ACHN (cell line): ENCODE data around the gene BRIX1.
"Not testable (repeated sequence)": the region's sequence is repeated elsewhere in the genome, so short reads cannot be mapped to it uniquely, and the experiment has no call there.

Source experiments
- DNase-seq: peaks from one replicate; pipeline ENCODE4 v3.0.0-alpha.2; 2015
- in situ Hi-C: cut with HindIII; loops from 2 replicates; pipeline ENCODE4 v1.10.0; 2017; ENCODE audit warnings: low sequenced_read_pairs, low pct_ligation_motif_present, low pct_unique_long_range_greater_than_20kb

Gene BRIX1

GRCh38 chr5:34903260-34903659 lies 12.3 kb upstream of the BRIX1 start:
- no peak for DNase-seq
- in situ Hi-C loops = no loop called here

GRCh38 chr5:34905564-34905963 lies 9.9 kb upstream of the BRIX1 start:
- peak; percentile 25 for DNase-seq
- in situ Hi-C loops = no loop called here

GRCh38 chr5:34913072-34913471 lies 2.4 kb upstream of the BRIX1 start:
- in situ Hi-C loops = no loop called here
- no peak for DNase-seq

GRCh38 chr5:34914671-34915138 lies 806 bp upstream of the BRIX1 start:
- peak; percentile 25 for DNase-seq
- in situ Hi-C loops = no loop called here

GRCh38 chr5:34915856-34916192 lies 313 bp downstream of the BRIX1 start:
- in situ Hi-C loops = no loop called here

GRCh38 chr5:34916518-34916917 lies 1.0 kb downstream of the BRIX1 start:
- DNase-seq = no peak
- in situ Hi-C loops = no loop called here

More at GRCh38 chr5:34915856-34916192, 313 bp downstream of the BRIX1 start:
- peak; percentile 13 for DNase-seq

- in situ Hi-C loops = no loop called here
- DNase-seq = no peak
Measured at GRCh38 chr5:34918025-34918424, 2.5 kb downstream of the BRIX1 start.

- no peak for DNase-seq
- in situ Hi-C loops = no loop called here
Measured at GRCh38 chr5:34919077-34919476, 3.6 kb downstream of the BRIX1 start.

GRCh38 chr5:34923256-34923655 lies 7.7 kb downstream of the BRIX1 start:
- in situ Hi-C loops, DNase-seq: not testable (repeated sequence)

GRCh38 chr5:34923694-34924461 lies 8.4 kb downstream of the BRIX1 start:
- in situ Hi-C loops = no loop called here

GRCh38 chr5:34924462-34924765 lies 8.9 kb downstream of the BRIX1 start:
- in situ Hi-C loops = no loop called here
- no peak for DNase-seq

More at GRCh38 chr5:34923694-34924461, 8.4 kb downstream of the BRIX1 start:
- DNase-seq = peak; percentile 86

- DNase-seq = no peak
Measured at GRCh38 chr5:34926318-34926888, 10.9 kb downstream of the BRIX1 start.

GRCh38 chr5:34927785-34928184 lies 12.3 kb downstream of the BRIX1 start:
- in situ Hi-C loops = no loop called here
- DNase-seq = no peak

More at GRCh38 chr5:34926318-34926888, 10.9 kb downstream of the BRIX1 start:
- in situ Hi-C loops = no loop called here

GRCh38 chr5:34928267-34928666 lies 12.8 kb downstream of the BRIX1 start:
- in situ Hi-C loops = no loop called here

GRCh38 chr5:34929134-34929719 lies 13.7 kb downstream of the BRIX1 start, which contains the start of gene DNAJC21:
Gene DNAJC21 (plus strand): TSS chr5:34929559. CDS start chr5:34929820, 261 bp downstream.
- in situ Hi-C loops = no loop called here
- peak; percentile 94 for DNase-seq

More at GRCh38 chr5:34928267-34928666, 12.8 kb downstream of the BRIX1 start:
- no peak for DNase-seq

- DNase-seq = peak; percentile 82
- in situ Hi-C loops = no loop called here
Measured at GRCh38 chr5:34929720-34930461, 14.4 kb downstream of the BRIX1 start.

GRCh38 chr5:34930462-34930844 lies 14.9 kb downstream of the BRIX1 start:
- in situ Hi-C loops = no loop called here
- peak; percentile 10 for DNase-seq

GRCh38 chr5:34930870-34931269 lies 15.4 kb downstream of the BRIX1 start:
- in situ Hi-C loops = no loop called here

GRCh38 chr5:34932947-34933346 lies 17.4 kb downstream of the BRIX1 start:
- DNase-seq = no peak
- in situ Hi-C loops = no loop called here

More at GRCh38 chr5:34930870-34931269, 15.4 kb downstream of the BRIX1 start:
- no peak for DNase-seq
